Measurements from ENCODE around the gene ERN1.

The ERN1 gene

DNA sequence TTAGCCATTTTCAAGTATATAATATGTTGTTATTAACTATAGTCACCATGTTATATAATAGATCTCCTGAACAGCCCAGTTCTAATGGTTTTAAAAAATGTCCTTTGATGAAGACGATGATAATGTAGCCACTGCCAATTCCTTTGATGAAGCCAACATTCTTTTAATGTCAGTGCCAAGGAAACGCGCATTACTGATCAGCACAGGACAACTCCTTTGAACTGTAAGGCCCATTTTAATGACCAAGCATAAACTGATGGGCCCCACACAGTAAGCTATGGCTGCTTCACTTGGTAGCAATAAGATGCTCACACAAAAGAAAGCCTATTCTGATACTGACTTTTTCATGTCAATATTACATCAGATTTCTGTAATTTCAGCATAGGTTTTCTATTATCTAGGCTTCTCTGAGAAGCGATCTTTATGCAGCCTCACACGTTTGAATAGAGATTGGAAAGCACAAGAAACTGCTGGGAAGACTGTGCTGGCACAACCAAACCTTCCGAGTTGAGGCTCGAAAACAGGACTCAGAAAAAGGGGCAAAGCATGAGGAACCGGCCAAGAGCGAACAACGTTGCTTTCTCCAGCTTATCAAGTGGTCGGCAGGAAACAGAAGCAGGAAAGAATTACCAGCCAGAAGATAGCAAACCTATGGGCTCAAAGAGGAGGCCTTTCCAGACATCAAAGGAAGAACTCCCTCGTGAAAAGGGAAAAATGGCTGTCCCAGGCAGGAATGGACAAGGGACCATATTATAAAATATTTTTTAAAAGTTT lies 19.4 kb downstream of the ERN1 start:
- DNase-seq (ENCODE audit: low read depth), result no peak

- no peak for DNase-seq (ENCODE audit: low read depth)
Measured at GRCh38 chr17:64109400-64109799, 20.5 kb downstream of the ERN1 start.

GRCh38 chr17:64107500-64108236 lies 22.3 kb downstream of the ERN1 start:
- DNase-seq (ENCODE audit: low read depth), result no peak

DNA sequence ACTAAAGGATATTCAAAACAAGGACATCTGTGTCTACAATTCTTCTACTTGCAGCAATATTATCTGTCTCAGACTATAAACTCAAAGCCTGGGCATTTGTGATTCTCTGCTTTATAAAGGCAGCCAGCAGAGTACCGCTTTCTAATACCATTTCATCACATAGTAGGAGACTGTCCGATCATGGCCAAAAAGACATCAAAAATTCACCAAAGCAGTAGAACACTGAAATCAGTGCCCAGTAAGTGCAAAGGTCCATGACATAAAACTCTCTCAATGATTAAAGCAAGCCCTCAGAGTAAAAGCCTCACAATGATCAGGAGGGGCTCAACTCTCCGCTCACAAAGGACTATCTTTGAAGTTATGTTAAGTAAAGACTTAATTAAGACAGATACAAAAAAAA lies 23.0 kb downstream of the ERN1 start:
- DNase-seq (ENCODE audit: low read depth), result no peak

GRCh38 chr17:64103391-64104364 lies 26.3 kb downstream of the ERN1 start:
- DNase-seq (ENCODE audit: low read depth), result no peak

- DNase-seq (ENCODE audit: low read depth), result no peak
Measured at GRCh38 chr17:64102627-64103390, 27.1 kb downstream of the ERN1 start.

GRCh38 chr17:64099543-64099942 lies 30.4 kb downstream of the ERN1 start:
- DNase-seq (ENCODE audit: low read depth), result no peak

DNA sequence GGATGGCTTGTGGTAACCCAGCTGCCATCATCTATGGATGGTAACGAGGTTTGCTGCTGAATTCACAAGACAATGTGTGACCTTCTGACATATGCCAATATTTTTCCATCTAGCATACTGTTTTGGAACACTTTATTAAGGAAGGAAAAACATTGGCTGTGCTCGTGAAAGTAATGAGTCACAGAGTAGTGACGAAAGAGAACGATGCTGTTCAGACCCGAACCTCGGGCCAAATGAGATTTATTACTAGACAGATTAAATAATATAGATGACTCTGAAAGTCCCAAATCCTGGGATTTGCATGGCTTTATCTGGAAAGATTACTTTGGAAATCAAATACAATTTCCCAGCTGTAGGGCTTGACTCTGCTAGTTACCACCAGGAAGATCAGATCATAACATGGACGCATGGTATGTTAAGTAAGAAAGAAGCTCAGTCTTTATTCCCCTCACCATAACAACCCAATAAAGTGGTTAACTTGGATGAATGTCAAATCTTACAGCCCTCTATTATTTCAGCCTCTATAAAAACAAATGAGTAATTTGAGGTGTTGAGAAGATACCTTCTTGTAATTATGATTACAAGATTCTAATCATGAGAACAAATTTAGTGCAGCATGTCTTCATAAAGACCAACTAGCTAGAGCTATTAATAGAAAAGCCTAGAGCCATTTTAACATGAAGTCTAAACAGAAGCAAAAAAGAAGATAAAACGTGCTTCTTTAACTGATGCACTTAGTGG lies 32.6 kb downstream of the ERN1 start:
- no peak for DNase-seq (ENCODE audit: low read depth)

- no peak for DNase-seq (ENCODE audit: low read depth)
Measured at GRCh38 chr17:64096037-64096436, 33.9 kb downstream of the ERN1 start.

GRCh38 chr17:64095144-64095882 lies 34.6 kb downstream of the ERN1 start:
- DNase-seq (ENCODE audit: low read depth), result no peak

- DNase-seq (ENCODE audit: low read depth), result no peak
Measured at GRCh38 chr17:64094412-64094811, 35.5 kb downstream of the ERN1 start.

DNA sequence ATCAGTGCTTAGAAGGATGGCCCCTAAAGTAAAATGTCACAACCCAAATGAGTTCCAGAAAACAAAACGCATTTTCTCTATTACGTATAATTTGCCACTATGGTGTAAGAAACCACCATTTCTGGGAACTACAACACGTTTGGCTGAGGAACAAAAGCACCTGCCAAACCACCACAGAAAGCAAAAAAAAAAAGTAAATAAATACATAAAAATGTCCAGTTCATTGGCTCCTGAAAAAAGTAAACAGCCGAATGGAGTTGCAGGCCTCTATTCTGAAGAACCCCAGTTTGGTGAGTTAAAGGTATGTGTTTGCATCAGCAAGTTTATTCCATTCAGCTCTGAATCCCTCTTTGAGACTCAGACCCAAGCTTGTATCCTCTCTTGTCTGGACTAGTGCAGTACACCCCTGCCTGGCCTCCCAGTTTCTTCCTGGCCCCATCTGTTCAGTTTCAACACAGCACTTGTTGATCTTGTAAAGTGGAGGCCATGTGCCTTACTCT lies 36.9 kb downstream of the ERN1 start:
- DNase-seq (ENCODE audit: low read depth), result no peak

DNA sequence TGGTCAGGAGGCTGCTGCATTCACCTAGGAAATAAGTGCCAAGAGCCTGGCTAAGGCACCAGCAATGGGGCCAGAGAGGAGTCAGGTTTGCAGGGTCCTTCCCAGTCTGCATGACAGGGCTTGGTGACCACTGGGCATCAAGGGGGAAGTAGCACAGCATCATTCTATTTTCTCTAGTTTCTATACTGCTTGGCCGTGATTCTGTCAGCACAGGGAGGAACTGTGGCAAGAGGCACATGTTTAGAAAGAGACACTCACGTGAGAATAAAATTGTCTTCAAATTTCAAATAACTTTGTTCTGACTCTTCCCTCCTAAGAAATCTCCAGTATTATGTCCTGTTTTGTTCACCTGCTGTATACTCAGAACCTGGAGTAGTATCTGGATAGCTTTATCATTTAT lies 37.8 kb downstream of the ERN1 start:
- DNase-seq (ENCODE audit: low read depth), result no peak

GRCh38 chr17:64091571-64091970 lies 38.4 kb downstream of the ERN1 start:
- DNase-seq (ENCODE audit: low read depth), result no peak

DNA sequence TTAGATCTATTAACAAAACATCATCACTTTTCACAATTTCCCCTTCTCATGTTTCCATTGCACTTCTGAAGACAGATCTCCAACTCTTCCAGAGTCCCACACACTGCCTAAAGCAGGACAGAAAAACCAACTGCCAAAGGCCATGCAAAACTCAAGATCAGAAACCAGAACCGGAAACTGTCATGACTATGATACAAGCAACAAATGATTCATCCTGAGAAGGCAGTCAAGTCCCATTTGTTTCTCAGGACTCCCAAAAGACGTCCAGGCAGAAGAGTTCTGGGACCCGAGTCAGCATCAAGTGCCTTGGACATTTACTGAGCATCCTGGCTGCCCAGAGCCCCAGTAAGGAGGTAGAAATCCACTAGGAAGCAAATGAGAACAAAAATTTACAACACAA lies 38.8 kb downstream of the ERN1 start:
- no peak for DNase-seq (ENCODE audit: low read depth)

DNA sequence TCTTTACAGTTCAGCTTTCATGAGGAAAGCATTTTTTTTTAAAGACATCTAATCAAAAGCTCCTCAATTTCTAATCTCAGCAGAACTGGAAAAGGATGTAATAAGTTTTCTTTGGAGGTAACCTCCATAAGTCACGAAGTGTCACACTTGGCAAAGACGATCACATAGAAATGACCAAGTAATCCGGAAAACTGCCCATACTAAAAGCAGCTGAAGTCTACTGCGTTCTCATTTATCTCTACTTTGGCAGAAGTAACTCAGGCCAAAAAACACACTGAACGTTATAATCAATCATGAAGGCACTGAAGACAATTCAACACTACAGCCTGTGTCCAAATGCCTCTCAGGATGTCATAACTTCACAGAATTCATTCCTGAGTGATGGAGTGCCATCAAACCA lies 39.8 kb downstream of the ERN1 start:
- DNase-seq (ENCODE audit: low read depth), result no peak

DNA sequence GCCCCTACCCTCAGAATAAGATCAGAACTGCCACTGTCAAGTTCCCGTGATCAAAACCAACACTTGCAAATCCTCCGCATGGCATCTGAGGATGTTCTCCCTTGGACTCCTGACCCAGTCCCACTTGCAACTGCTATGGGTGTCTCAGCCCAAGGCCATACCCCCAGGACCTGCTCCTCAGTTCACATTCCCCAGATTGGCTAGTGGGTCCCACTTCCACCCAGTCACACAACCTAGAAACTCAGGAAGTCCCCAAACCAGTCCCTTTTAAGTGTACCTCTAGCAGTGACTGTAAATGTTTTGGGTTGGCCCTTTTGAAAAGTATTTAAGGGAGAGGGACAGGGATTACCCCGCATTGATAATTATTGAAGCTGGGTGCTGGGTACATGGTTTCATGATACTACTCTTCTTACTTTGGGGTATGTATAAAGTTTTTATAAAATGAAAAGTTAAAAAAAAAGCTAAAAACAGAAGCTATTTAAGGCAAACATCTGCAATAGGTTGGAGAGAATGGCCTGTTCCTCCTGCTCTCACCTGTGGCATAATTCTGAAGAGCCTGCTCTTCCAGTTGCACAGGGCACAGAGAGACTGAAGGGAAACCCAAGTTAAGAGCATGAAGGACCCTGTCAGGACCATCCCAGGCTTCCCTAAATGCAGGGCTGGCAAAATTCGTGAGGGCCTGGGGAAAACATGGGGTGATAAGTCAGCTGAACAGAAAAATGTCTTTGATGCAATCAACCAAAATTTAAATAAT lies 42.5 kb downstream of the ERN1 start:
- DNase-seq (ENCODE audit: low read depth), result no peak

GRCh38 chr17:64085650-64086005 lies 44.3 kb downstream of the ERN1 start:
- DNase-seq (ENCODE audit: low read depth), result no peak

GRCh38 chr17:64084940-64085649 lies 44.8 kb downstream of the ERN1 start:
- DNase-seq (ENCODE audit: low read depth), result no peak
